RCC 7860 (cell line): ENCODE results near the gene CNDP1.
A peak's percentile ranks its signal among the peaks of the same experiment; 100 is the strongest.

ENCODE experiments used
- DNase-seq: peaks from one replicate; pipeline ENCODE4 v3.0.0-alpha.2; 2015; ENCODE audit warnings: low spot score
- FAIRE-seq: peaks from 2 replicates; lab custom pipeline; 2012; peaks lifted over from hg19 to GRCh38; lab: Jason Lieb, UNC

The CNDP1 gene, protein sequence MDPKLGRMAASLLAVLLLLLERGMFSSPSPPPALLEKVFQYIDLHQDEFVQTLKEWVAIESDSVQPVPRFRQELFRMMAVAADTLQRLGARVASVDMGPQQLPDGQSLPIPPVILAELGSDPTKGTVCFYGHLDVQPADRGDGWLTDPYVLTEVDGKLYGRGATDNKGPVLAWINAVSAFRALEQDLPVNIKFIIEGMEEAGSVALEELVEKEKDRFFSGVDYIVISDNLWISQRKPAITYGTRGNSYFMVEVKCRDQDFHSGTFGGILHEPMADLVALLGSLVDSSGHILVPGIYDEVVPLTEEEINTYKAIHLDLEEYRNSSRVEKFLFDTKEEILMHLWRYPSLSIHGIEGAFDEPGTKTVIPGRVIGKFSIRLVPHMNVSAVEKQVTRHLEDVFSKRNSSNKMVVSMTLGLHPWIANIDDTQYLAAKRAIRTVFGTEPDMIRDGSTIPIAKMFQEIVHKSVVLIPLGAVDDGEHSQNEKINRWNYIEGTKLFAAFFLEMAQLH

DNA sequence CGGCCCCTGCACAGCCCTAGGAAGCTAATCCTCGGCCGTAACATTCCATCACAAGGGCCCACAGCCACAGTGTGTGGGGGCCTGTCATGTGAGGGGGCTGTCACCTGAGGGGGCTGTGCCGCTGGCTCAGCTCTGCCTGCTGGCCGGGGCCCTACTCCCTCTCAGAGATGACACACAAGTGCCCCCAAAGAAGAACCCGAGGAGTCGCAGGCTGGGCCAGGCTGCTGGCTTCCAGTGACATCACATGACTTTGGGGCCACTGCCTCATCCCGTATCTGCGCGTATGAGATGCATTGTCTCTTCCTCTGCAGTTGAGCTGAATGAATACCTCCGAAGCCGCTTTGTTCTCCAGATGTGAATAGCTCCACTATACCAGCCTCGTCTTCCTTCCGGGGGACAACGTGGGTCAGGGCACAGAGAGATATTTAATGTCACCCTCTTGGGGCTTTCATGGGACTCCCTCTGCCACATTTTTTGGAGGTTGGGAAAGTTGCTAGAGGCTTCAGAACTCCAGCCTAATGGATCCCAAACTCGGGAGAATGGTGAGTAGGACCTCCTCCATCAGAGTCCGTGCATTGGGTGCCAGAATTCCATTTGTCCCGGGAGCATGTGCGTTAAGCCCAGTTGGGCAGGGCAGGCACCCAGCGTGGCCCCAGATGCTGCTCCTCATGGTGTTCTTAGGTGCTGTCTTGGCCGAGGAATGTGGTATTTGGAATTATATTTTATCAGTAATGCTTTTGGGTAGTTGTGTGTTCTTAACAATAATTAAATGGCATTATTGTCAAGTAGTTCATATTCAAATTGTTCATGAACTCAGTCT lies at the start of gene CNDP1:
TSS of gene CNDP1 (plus strand) at position 351 of the 820 bp plus-strand sequence. CDS start at position 519, 168 bp downstream.
- FAIRE-seq (no peak), DNase-seq (no peak)

DNA sequence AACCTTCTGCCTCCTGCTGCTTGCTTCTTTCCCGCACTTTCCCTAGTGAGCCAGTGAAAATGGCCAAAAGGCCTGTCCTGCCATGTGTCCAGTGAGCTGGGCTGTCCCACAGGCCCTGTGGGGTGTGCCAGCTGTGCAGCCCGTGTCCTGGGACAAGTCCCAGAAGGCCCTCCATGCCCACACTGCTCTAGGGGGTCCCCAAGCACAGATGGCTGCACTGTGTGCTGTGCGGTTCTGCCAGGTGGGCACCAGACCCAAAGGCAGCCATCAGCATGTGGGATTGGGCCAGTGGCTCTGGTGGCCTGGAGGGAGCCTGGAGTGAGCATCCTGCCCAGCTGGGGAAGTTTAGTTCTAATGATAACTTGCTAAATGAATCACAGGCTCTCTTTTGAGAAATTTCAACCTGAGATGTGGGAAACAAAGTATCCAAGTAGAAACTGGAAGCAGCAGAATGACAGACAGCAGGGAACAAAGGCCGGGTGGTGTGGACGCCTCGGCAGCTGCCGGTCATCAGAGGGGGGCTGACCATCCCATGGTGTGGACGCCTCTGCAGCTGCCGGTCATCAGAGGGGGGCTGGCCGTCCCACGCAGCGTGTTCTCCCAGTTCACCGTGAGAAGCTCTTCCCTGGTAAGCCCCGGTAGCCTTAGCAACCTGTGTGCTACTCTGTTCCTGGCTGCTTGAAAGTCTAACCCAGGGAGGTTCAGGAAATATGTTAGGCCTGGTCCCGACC lies 48.0 kb upstream of the CNDP1 start:
- FAIRE-seq (no peak), DNase-seq (no peak)

DNA sequence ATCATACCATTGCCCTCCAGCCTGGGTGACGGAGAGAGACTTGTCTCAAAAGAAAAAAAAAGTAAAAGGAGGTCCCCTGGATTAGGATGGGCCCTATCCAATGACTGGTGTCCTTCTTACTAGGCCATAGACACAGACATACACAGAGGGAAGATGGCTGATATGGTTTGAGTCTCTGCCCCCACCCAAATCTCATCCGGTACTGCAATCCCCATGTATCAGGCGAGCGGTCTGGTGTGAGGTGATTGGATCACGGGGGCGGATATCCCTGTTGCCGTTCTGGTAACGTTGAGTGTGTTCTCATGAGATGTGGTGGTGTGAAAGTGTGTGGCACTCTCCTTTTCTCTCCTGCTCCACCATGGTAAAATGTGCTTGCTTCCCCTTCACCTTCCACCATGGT lies 45.9 kb upstream of the CNDP1 start:
- no peak for FAIRE-seq

DNA sequence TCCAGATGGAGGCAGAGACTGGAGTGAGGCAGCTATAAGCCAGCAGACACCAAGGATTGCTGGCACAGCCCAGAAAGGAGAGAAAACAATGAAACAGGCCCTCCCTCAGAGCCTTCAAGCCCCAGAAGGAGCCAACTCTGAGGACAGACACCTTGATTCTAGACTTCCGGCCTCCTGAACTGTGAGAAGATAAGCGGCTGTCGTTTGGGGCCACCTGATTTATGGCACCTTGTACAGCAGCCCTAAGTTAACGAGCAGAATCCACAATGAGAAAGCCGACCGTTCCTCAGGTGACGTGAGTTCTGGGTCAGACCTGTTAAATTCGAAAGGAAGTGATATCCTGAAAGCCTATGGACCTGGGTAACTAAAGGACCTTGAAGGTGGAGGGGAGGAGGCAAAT lies 45.4 kb upstream of the CNDP1 start:
- FAIRE-seq = no peak
- DNase-seq = no peak

More for the DNA sequence above, 45.9 kb upstream of the CNDP1 start:
- no peak for DNase-seq

DNA sequence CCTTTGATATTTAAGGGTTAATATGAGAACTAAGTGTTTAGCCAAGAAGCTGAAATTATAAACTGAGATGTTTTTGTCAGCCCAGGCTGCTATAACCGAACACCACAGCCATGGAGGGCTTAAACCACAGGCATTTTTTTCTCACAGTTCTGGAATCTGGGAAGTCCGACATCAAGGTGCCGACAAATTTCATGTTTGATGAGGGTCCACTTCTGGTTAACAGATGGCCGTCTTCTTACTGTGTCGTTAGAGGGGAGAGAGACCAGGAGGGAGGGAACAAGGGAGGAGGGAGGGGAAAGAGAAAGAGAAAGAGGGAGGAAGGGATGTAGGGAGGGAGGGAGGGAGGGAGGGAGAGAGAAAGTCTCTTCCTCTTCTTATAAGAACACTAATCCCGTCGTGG lies 44.6 kb upstream of the CNDP1 start:
- FAIRE-seq = no peak

DNA sequence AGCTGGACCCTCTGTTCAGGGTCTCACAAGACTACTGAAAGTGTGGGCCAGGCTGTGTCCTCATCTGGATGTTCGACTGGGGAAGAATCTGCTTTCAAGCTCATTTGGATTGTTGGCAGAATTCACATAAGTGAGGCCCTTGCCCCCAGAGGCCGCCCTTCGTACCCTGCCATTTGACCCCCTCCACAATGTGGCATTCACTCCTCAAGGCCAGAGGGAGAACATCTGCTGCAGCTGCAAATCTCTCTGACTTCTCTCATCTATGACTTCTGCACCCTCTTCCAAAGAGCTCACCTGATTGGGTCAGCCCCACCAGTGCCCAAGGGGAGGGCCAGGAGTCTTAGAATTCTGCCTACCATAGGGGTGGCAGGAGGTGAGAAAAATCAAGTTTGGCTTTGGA lies 42.0 kb upstream of the CNDP1 start:
- no peak for DNase-seq
- no peak for FAIRE-seq

More for the DNA sequence above, 44.6 kb upstream of the CNDP1 start:
- DNase-seq = peak; percentile 28

DNA sequence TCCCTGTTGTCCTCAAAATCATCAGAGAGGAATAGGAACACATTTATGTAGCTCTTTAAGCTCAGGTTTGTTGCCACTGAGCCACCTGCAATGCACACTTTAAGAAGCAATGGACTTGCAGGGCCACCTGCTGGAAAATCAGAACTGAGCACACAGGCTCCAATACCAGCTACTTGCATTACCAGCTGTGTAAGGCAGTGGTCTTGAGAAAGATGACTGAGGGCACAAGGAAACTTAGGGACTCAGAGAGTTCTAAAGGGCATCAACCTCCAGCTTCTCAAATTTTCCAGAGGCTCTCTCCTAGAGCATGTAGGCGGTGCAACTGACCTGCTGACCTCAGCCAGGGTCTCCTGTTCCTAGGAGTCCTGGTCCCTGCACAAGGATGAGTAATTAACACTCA lies 40.6 kb upstream of the CNDP1 start:
- DNase-seq (no peak), FAIRE-seq (no peak)

DNA sequence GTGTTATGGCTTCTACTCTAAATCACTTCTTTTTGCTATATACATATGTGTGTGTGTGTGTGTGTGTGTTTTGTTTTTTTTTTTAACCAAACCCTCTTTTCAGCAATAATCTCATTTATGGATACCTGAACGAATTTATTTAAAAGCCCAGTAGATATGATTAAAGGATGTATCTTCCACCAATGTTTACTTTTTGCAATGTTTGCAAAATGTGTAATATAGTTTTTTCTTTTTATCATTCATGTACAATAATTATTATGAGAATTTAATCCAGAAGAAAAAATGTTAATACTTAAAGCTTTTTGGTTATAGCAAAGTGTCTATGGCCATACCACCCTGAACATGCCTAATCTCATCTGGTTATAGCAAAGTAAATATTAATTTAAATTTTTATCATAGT lies 39.8 kb upstream of the CNDP1 start:
- DNase-seq (no peak), FAIRE-seq (no peak)

DNA sequence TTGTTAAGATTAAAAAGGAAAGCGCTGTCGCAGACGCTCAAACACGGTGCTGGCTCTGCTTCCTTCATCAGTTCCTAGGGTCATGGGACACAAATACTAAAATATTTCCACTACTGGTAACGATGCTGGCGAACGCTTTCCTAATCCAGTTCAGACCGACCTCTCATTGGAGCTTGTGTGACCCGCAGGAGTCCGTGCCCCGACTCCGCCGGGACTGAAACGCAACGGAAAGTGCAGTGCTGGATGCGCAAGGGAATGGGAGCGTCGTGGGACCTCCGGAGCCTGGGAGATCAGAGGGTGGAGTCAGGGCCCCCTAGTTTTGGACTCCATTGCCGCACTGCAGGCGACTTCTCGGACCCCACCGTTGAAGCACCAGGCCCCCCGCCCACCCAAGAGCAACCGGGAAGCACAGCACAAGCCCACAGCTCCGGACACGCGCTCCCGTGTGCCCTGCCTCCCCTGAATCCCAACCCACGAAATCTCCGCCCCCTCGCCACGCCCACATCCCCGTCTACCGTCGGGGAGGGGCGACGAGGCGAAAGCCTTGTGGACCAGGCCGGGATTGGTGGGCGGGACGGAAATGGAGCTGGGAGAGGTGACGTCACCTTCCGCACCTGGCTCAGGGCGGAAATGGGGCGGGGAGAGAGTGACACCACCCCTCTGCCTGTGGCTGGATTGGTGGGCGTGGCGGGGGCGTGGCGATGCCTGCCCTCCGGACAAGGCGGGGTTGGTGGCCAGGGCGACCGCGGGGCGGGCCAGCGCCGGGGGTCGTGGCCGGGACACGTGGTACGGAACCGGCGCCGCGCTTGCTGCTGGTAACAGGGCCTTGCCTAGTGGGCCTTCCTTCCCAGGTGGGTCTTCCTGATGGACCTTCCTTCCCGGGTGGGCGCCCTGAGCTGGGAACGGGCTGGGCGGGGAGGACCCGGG lies 38.5 kb upstream of the CNDP1 start, which contains the start of gene CNDP2:
TSS of gene CNDP2 (plus strand) at position 783 of the 927 bp plus-strand sequence. CDS start 3,611 bp downstream, outside the sequence.
- DNase-seq (peak; percentile 93), FAIRE-seq (peak; percentile 81)

DNA sequence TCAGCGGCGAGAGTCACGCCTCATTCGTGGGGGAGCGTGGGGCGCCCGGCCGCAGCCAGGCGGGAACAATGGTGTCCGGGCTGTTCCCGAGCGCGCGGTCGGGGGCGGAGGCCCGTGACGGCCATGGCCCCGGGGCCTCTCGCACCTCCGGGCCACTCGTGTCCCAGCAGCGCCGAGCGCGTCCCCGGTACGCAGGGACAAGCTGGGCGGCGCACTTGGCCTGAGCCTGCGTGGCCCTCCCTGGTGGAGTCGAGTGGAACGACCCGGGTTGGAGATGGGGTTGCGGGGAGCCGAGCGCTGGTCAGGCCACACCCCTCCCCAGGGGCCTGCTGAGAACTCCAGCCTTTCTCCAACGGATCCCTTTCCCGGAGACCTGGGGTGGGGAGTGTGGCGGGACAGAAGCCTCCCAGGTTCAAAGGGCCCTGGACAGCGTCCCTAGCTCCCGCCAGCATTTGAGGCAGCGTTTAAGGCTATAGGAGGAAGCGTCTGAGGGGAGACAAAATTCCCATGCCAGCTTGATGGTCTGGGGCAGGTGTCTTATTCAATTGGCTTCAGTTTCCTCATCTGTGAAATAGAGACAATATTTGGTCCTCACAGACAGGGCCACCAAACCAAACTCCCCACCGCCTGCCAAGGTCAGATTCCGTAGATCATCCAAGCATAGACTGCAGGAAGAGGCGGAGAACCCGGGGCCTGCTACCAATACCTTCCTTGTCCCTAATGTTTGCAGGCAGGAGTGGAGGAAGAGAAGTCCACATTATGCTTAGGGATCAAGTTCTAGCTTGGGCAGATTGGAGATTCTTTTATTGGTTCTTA lies 37.6 kb upstream of the CNDP1 start:
- peak; percentile 26 for FAIRE-seq
- DNase-seq = peak; percentile 26

DNA sequence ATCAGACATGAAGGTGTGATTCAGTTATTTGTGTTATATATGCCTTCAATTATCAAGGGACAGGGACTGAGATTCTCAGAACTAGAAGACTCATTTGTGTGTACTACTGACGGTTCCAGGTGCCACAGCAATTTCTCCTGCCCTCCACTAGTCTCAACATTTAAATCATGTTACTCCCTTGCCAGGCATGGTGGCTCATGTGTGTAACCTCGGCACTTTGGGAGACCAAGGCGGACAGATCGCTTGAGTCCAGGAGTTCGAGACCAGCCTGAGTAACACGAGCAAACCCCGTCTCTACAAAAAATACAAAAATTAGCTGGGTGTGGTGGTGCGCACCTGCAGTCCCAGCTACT lies 37.0 kb upstream of the CNDP1 start:
- DNase-seq (no peak), FAIRE-seq (no peak)

DNA sequence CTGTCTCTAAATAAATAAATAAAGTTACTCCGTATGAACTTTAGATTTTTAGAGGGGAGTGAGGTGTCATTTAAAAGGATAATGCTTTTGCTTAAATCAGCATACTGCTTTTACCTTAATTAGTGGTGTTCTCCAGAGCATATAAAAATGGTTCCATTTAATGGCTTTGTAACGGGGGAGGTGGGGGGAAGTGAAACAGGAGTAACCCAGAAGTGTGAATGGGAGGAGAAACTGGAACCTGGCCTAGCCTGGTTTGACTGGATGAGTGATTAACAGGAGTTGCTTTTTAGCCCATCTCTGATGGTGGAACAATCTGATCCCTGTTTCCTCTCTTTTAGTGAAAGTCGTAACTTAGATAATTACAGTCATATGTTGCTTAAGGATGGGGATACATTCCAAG lies 36.5 kb upstream of the CNDP1 start:
- DNase-seq (no peak), FAIRE-seq (no peak)

DNA sequence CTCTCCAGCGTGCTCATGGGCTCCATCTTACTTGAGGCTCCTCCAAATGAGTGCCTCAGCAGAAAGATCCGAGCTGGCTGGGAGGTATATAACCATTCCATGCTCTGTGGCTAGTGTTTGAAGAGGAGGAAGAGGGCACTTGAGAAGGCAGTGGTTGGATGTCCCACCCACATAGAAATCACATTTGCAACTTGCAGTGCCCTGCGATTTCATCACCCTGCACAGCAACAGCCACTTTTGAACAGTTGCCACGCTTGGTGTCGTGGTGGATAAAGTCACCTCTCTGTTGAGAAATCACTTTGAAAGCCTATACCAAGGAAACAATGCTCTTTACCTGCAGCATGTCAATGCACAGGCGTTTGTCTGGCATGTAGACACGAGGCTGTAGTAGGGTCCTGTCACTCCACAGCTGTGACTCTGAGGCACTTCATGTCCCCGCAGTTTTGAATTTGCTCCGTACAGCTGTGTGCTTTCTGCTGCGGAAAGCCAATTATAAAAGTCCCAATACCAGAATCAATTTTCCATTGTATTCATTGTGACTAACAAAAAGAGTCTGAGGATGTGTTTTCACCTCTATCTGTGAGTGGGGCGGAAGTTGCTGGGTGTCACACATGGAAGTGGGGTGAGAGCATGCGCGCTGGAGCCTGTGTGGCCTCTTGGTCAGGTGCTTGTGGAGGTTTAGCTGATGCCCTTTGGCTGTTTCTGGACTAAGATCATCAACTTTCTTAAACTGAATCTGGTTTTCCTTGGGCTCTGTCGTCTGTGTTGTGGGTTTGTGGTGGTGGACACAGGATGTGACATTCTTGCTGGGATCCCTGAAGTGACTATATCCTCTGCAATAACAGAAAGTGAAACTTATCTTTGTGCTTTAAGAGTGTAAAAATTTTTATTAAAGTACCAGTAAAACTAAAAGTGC lies 35.3 kb upstream of the CNDP1 start:
- peak; percentile 73 for DNase-seq
- peak; percentile 63 for FAIRE-seq

DNA sequence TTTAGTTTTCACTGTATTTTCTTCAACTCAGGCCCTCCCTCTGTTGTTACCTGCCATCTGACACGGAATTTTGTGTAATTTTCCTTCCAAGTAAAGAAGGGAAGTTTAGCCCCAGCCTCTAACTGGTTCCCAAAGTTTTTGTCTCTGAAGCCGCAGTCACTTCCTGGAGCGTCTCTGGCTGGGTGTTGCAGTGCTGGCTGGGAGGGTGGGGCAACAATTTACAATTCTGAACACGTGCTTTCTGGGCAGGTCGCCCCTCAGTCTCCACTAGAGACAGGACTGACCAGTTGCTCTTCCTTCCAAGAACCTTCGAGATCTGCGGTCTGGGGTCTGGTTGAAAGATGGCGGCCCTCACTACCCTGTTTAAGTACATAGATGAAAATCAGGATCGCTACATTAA lies 34.7 kb upstream of the CNDP1 start:
- DNase-seq = peak; percentile 73
- peak; percentile 53 for FAIRE-seq

DNA sequence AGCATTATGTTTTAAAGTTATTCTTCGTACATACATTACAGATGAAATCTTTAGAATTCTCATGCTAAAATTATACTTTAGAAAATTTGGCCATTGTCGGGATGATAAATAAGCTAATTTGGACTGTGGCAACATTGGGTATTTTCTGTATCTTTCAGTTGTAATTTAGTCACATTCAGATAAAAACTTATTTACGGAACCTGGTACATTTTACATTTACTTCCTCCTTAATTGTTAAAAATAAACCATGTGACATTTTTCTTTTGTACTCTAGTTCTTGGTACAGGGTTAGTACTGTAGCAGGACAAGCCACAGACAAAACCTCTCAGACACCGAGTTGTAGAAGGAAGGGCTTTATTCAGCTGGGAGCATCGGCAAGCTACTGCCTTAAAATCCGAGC lies 33.9 kb upstream of the CNDP1 start:
- FAIRE-seq (no peak), DNase-seq (no peak)

DNA sequence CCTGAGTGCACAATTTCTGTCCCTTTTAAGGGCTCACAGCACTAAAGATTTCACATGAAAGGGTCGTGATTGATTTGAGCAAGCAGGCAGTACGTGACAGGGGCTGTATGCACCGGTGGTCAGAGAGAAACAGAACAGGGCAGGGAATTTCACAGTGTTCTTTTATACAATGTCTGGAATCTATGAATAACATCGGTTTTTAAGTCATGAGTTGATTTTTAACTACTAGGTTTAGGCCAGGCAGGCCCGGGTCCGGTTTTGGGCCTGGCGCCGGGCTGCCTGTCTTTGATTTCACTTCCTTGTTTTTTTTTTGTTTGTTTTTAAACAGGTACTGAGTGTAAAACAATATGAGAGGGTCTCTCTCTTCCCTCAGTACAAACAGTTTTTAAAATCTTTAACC lies 33.5 kb upstream of the CNDP1 start:
- FAIRE-seq (peak; percentile 82), DNase-seq (peak; percentile 56)

DNA sequence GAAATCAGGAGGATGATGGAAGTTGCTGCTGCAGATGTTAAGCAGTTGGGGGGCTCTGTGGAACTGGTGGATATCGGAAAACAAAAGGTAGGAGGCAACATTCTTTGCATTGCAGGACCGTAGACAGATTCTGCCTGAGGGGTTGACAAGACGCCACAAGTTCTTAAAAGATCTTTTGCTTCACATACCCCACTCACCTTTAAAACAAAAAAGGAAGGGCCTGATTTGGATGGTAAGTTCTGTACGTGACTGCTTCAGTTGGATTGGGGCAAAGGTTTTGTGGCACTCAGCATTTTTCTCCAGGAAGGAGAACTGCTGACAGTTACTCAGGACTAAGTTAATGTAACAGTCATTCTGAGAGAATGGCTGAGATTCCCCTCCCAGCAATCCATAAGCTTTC lies 32.9 kb upstream of the CNDP1 start:
- FAIRE-seq (peak; percentile 71), DNase-seq (peak; percentile 43)

DNA sequence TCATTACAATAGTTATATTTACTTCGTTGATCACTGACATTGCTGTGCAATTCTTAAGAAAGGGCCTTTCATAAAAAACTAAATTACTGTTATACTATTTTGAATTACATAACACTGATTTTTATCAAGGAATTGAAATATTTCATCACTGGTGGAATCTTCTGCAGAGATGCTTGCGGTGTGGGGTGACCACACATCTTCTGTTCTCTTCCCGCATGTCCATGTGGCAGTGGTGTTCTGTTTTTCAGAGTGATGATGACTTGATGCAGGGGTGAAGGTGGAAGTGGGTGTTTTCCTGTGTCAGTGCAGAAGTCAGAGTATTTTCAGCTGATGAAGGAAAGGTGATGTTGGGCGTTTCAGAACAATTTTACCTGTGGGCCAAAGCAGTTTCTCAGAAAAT lies 31.2 kb upstream of the CNDP1 start:
- DNase-seq (no peak), FAIRE-seq (no peak)
